Colonic mucosa (tissue), 4 donors: ENCODE data around the gene HHIPL2. TPM values are rescaled to one million over a fixed set of nuclear protein-coding genes. Genes with fewer than 3 reads are reported as not detected.

Source experiments
- DNase-seq: peaks from one replicate; pipeline ENCODE4 v3.0.0-alpha.2; 2020
- H3K27ac ChIP-seq: fragments of 200-600 bp; one replicate; pipeline ENCODE4 v1.8.0; 2021
- H3K27me3 ChIP-seq: fragments of 200-600 bp; one replicate; pipeline ENCODE4 v1.8.0; 2021
- H3K36me3 ChIP-seq: fragments of 200-600 bp; one replicate; pipeline ENCODE4 v1.8.0; 2021
- H3K4me1 ChIP-seq: fragments of 200-600 bp; one replicate; pipeline ENCODE4 v1.8.0; 2021; ENCODE audit warnings: mild to moderate bottlenecking
- H3K4me3 ChIP-seq: fragments of 200-600 bp; one replicate; pipeline ENCODE4 v1.8.0; 2021
- H3K9ac ChIP-seq, 2 donors: one replicate each; pipeline ENCODE4 v1.7.0; 2013; ENCODE audit warnings: control low read depth in 2 of 2, low read depth in 2 of 2, low read length in 2 of 2
- H3K9me3 ChIP-seq: fragments of 200-600 bp; one replicate; pipeline ENCODE4 v1.8.0; 2021
- CTCF ChIP-seq: fragments of 200-600 bp; IDR thresholded peaks from one replicate; pipeline ENCODE4 v1.8.0; 2022; ENCODE audit warnings: antibody characterized with exemption, mild to moderate bottlenecking
- intact Hi-C: fragments of 100-400 bp; cut with DNase I; formaldehyde crosslinking; loops from one replicate; pipeline ENCODE4 v1.14.1; 2022
- total RNA-seq, 2 donors: library from RNA; stranded (reverse); fragmentation: NEBNext Ultra II Directional in 1 of 2; extraction: Animal tissue kit (Norgen Biotek cat#: 25700) in 1 of 2; gene quantifications; one replicate each; pipeline ENCODE4 v1.2.1, GENCODE V29; 2021
- donor health status: healthy.
- donor health status: DM: no; HTN: no; CAD: no.
- donor health status: DM: no; HTN: no; CAD: no.

The HHIPL2 gene
- total RNA-seq, 2 donors from 2014 or later: 0.22 to 0.45 TPM

- Histone ChIP-seq H3K9ac (no peak overlapping the region), H3K4me3 (no peak overlapping the region), H3K27ac (no peak overlapping the region), H3K36me3 (no peaks in the 10 kb centered on the region), H3K27me3 (no peaks in the 10 kb centered on the region), H3K9me3 (no peaks in the 10 kb centered on the region), H3K4me1 (peaks cover 8% of the 10 kb centered on the region)
- DNase-seq: no peak
- intact Hi-C loops: no loop called here
- no peak for TF ChIP-seq CTCF
Observed at GRCh38 chr1:222588135-222588534, 40.2 kb upstream of the HHIPL2 start.

- Histone ChIP-seq H3K36me3 (no peaks in the 10 kb centered on the region), H3K4me1 (peaks cover 8% of the 10 kb centered on the region), H3K27ac (no peak overlapping the region), H3K9me3 (no peaks in the 10 kb centered on the region), H3K27me3 (no peaks in the 10 kb centered on the region), H3K9ac (no peak overlapping the region), H3K4me3 (no peak overlapping the region)
- DNase-seq: no peak
- TF ChIP-seq CTCF: no peak
- intact Hi-C loops: no loop called here
Observed at GRCh38 chr1:222586842-222587241, 38.9 kb upstream of the HHIPL2 start.

- Histone ChIP-seq H3K9me3 (no peaks in the 10 kb centered on the region), H3K4me1 (no peaks in the 10 kb centered on the region), H3K36me3 (no peaks in the 10 kb centered on the region), H3K9ac (no peak overlapping the region), H3K27me3 (no peaks in the 10 kb centered on the region), H3K4me3 (no peak overlapping the region), H3K27ac (no peak overlapping the region)
- no peak for TF ChIP-seq CTCF
- intact Hi-C loops: loop anchor here (5.0 kb wide), 1 partner anchor 39 kb away; no protein-coding TSS in a partner anchor
- no peak for DNase-seq
Observed at GRCh38 chr1:222583079-222583478, 35.2 kb upstream of the HHIPL2 start.

GRCh38 chr1:222582099-222582774 is 34.3 kb upstream of the HHIPL2 start:
- Histone ChIP-seq H3K36me3 (no peaks in the 10 kb centered on the region), H3K27me3 (no peaks in the 10 kb centered on the region), H3K4me1 (no peaks in the 10 kb centered on the region), H3K4me3 (no peak overlapping the region), H3K9ac (no peak overlapping the region), H3K9me3 (no peaks in the 10 kb centered on the region), H3K27ac (no peak overlapping the region)
- intact Hi-C loops: loop anchor here (5.0 kb wide), 1 partner anchor 40 kb away; no protein-coding TSS in a partner anchor
- DNase-seq: no peak
- TF ChIP-seq CTCF: no peak

GRCh38 chr1:222579316-222579715 is 31.4 kb upstream of the HHIPL2 start:
- DNase-seq: no peak
- TF ChIP-seq CTCF: no peak
- no peaks in the 10 kb centered on the region for H3K36me3 ChIP-seq
- no peak overlapping the region for H3K27ac ChIP-seq
- no peak overlapping the region for H3K9ac ChIP-seq
- no peaks in the 10 kb centered on the region for H3K4me1 ChIP-seq
- no peaks in the 10 kb centered on the region for H3K9me3 ChIP-seq
- intact Hi-C loops: no loop called here
- no peaks in the 10 kb centered on the region for H3K27me3 ChIP-seq
- no peak overlapping the region for H3K4me3 ChIP-seq
